GM04504 (cell line): ENCODE data around the gene C2CD3.
A peak's percentile ranks its signal among the peaks of the same experiment; 100 is the strongest.

Experiments used
- DNase-seq: peaks from one replicate; pipeline ENCODE4 v3.0.0-alpha.2; 2012; ENCODE audit warnings: low read depth

The C2CD3 gene, protein sequence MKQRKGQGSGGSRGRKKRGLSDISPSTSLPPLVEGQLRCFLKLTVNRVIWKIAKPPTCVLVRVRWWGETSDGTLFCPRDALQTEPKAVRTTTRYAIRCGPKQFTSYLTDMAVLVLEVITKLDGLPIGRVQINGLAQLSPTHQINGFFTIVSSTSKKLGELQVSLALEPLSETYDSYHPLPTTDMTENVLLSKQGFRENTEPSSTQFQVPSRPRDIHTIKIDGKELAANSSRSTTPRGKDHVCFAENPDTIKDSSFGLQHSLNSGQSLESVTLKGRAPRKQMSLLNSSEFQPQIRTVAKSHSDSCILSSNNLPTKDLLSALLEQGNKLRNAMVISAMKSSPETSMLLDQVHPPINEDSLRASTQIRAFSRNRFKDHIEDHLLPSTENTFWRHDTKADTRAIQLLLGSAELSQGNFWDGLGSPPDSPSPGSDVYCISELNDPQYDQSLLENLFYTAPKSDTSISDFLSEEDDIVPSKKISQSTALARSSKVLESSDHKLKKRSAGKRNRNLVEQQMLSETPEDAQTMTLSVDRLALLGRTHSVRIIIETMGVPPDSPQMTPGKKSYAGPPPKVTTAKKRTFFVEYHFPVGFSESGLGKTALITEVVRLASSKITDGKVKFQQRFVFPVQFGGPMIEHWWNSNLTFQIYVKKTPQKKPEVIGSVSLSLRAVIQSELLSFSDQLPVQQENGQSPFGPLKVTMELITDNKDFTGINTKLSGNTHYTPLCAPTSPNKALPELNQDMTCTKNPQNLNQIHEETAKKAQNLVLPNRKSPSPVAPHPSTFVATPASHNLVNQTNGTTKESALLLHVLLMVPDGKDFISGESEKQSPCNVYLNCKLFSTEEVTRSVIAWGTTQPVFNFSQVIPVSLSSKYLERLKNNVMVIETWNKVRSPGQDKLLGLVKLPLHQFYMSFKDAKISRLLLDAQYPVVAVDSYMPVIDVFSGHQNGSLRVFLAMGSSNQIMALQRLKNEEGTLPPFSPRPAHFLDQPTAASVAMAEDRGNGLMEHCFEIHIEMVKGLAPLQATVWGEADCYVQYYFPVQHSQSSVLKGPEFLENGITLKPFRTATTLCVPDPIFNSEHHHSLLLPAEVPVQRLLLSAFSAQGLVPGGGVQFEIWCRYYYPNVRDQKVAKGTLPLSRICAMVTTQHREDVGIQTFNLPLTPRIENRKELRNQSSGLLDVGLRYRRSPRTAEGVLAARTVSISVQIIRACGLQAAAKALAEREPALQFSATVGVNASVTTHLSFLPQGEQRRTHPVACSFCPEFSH (N-terminal part only)

DNA sequence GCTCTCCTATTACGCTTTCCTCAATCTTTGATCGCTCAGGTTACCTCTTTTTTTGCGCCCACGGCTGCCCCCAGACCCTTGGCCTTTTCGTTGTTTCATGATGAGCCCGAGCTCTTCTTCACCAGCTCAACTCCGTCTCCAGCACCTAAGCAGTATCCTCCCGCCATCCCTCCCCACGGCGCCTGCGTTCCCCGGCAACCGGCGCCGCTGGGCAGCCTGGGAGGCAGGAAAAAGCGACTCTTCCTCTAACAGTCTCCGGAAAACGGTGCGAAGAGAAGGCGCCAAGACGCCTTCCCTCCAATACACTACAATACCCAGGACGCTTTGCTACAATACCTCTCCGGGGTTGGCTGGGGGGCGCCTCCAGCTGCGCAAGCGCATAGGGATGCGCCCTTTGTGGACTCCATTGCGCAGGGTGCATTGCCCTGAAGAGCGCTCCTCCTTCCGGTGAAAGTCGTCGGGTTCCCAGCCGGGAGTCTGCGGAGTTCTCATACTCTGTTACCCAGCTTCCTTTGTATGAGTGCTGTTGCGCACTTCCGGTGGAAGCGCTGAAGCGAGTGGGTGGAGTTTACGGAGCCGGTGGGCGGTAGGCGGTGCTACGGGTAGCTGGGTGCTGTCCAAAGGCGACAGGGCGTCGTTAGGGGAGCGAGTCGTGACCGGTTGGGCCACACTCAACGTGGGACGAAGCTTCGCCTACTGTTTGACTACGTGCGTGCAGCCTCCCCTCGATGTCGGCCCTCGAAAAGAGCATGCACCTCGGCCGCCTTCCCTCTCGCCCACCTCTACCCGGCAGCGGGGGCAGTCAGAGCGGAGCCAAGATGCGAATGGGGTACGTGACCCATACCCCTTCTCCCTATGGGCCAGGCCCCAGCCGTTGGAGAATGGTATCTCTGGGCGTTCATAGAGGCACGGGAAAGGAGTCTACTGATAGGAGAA, at the start of gene C2CD3, which contains the start of gene PPME1:
TSS of gene C2CD3 (minus strand) at position 309 of the 936 bp plus-strand sequence. CDS start at position 99, 210 bp downstream.
TSS of gene PPME1 (plus strand) at position 596 of the 936 bp plus-strand sequence. CDS start at position 729, 133 bp downstream.
- peak; percentile 100 for DNase-seq

DNA sequence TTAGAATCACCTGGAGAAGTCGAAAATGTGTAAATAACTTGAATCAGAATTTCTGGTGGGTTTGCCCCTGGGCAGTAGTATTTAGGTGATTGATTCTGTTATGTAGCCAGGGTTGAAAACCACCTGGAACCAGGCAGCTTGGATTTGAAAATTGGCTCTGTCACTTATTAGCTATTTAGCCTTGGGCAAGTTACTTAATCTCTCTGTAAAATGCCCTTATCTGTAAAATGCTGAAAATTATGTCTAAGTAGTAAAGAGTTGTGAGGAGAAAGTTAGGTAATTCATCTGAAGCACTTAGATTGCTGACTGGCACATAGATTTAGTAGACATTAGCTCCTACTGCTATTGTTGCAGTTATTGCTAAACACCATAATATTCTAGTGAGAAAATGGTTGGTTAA, 49.6 kb upstream of the C2CD3 start:
- no peak for DNase-seq

DNA sequence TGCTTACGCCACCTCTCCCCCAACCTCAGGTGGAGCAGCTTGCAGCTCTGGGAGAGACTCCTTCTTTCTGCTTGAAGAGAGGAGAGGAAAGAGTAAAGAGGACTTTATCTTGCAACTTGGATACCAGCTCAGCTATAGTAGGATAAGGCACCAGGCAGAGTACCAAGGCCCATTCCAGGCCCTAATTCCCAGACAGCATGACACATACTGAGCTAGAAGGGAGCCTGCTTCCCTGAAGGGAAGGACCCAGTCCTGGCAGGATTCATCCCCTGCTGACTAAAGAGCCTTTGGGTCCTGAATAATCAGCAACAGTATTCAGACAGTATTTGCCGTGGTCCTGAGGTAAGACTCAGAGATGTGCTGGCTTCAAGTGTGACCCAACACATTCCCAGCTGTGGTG, 41.7 kb upstream of the C2CD3 start:
- DNase-seq, result no peak

DNA sequence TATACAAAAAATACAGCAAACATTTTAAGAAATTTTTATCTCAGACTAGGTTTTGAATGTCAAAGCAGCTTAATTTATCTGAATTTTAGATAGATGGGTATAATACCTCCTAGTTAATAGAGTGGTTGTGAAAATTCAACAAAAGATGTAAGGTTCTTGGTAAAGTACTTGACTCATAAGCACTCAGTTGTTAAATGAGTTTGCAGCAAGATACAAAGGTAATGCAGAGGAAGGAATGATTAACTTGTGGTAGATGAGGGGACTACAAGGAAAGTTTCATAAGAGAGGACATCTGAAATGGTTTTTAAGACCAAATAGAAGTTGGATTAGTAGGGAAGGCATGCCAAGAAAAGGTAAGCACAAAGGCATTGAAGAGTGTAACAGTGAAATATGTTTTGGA, 37.7 kb upstream of the C2CD3 start:
- DNase-seq, result no peak

DNA sequence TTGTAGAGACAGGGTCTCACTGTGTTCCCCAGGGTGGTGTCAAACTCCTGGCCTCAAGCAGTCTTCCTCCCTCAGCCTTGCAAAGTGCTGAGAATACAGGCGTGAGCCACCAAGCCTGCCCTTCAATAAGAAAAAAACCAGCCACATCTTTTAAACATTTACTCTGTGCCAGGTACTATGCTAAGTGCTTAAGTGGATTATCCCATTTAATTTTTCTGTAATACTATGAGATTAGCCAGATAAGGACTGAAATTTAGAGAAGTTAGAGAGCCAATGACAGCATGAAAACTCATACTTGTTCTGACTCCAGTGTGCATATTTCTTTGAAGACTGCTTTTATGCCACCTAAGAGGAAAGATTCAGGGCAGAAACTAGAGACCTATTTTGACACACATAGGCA, 35.9 kb upstream of the C2CD3 start:
- DNase-seq, result no peak

DNA sequence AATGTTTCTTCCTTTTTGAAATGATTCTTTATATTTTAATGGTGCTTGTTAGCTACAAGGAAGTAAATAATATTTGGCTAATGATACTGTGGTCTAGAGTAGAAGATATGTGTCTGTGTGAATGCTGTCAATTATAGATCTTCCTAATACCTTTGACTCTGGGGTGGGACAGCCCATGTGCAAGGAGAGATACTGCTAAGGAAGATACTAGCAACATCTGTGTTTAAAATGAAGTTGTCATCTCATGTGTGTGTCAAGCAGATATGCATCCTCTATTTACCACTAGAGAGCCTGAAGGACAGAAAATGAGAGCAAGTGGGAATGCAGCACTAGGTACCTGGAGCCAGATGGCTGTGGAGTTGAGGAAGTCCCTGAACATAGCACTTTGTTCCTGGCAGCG, 34.4 kb upstream of the C2CD3 start:
- DNase-seq, result no peak

DNA sequence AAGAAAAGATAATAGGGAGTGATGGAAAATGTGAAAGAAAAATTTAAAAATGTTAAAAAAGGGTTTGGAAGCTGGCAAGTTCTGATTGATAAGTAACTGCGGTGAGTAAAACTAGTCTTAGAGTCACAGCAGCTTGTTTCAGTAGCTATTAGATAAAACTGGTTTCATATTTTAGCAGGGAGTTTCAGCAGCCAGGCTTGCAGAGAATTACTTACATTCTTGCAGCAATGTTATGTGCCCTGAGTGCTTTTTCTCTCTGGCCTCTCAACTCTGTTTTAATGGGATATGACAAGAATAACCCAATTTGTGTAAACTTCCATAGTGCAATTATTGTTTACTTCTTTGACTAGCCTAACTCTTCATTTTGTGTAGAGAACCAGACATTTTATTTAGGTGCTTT, 33.9 kb upstream of the C2CD3 start:
- no peak for DNase-seq

DNA sequence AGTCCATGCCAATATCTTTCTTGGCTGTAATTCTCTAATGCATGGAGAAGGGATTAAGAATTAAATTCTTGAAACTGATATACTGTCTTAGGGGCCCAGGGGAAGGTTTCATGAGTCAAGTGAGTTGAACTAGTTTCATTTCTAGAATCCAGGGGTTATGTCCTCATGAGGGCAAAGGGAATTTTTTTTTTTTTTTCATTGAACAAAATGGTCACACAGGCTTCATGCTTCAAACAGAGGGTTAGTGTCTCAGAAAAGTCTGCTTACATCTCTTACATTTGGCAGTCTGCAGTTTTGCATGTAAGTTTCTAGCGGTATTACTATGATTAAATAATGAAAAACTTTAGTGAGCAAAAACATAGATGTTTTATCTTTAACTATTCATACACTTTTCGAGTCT, 33.2 kb upstream of the C2CD3 start:
- DNase-seq, result no peak

DNA sequence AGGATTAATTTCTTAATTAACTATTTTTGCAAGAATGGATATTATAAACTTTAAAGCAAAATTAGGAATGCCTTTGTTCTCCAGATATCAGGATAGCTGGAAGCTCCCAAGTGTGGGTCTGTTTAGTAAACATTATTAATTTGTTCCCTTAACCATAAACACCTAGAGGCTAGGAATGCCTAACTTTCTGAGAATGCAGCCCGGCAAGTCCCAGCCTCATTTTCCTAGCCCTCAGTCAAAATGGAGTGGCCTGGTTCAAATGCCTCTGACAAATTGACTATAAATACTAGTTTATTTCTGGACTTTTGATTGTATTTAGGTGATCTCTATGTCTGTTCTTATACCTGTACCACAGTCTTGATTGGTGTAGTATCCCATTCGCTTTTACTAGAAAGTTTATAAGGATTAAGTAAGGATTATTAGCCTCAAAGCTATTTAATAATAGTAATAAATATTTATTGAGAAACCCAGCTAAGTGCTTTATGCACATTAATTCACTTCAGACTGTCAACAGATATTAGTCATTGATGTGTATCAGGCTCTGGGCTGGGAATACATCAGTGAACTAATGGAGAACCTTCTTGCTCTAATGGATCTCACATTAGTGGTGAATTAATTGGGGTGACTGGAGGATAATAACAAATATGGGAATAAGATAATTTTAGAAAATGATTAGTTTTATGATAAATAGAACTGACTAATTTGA, 26.1 kb upstream of the C2CD3 start:
- DNase-seq, result no peak

DNA sequence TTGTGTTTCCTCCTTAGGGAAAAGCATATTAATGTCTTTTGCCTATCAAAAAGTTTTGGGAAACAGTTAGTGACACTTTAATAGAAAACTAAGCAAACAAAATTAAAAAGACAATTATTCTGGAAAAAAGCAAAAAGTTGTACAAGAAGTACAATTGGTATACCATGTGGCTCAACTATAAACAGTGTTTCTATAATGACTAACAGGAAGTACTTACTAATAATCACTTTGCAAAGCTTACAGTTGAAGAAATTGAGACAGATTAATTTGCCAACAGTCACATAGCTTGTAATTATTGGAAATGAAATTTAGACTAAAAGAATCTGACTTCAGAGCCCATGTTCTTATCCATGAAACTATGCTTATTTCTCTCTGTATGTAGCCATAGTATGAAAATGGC, 25.0 kb upstream of the C2CD3 start:
- DNase-seq, result no peak

DNA sequence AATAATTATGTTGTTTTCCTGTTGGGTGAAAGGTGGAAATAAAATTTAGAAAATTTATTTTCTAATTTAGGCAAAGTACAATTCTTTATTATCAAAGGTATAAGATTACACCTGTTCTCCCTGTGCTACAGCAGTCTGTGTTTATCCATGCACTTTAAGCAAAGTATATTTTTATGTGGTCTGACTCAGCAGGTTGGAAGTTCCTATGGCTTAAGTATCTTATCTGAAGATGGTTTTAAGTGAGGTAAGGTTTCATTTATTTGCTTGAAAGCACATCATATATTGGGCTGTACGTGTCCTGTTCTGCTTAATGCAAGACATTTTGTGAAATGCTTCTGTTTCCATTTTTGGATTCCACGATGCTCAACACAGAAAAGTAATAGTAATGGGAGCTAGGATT, 14.9 kb upstream of the C2CD3 start:
- no peak for DNase-seq

DNA sequence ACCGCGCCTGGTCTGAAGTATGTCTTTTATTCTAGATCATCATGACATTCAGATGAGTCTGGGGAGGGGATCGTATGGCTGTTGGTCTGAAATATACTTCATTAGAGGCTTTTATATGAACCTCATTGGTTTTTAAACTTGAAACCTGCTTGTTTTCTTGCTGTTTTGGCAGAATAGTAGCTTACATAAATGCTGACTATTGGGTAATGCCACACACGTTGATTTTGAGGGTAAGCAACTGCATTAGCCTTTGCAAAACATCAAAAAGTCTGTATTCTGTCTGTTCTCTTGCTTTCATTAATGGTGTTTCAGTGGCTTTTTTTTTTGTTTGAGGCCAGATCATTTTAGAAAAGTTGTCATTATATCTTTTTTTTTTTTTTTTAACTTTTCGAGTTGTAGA, 14.5 kb upstream of the C2CD3 start:
- DNase-seq, result no peak

DNA sequence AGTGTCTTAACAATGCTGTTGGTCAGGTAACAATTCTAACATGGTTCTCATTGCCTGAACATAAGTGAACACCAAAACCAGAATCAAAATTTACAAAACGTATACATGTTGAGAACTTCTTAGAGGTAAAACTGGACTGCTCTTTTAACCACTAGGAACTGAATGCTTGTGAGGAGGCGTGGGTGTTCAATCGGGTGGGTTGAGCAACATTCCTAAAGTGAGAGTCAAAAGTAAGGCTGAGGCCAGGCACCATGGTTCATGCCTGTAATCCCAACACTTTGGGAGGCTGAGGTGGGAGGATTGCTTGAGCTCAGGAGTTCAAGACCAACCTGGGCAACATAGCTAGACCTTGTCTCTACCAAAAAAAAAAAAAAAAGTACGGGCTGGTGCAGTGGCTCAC, 11.8 kb upstream of the C2CD3 start:
- no peak for DNase-seq

DNA sequence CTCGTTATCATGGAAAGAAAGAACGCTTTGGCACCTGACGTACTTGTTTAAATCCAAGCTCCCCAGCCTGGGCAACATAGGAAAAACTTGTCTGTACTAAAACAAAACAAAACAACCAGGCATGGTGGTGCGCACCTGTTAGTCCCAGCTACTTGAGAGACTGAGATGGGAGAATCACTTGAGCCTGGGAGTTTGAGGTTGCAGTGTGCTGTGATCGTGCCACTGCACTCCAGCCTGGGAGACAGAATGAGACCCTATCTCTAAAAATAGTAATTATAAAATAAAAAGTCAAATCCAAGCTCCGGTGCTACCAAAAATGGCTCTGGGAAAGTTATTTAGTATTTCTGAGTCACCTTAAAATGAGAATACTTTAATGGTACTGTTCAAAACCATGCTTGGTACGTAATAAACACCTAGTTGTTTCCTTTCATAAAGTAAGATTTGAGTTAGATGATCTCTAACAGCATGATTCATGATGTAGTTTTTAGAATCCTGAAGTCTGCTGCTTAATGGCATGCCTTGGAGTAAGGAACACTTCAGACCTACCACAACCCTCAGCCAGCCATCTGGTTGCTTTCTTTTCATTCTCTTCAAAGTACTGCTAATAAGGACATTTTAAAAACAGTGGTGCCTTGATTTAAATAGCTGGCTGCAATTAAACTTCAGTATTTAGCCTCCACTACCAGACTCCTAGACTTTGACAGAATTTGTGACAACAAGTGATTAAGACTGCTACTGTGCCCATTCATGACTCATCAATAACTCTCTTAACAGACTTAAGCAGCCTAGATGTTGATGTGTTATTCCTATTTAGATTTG, 8.6 kb upstream of the C2CD3 start:
- DNase-seq, result no peak

DNA sequence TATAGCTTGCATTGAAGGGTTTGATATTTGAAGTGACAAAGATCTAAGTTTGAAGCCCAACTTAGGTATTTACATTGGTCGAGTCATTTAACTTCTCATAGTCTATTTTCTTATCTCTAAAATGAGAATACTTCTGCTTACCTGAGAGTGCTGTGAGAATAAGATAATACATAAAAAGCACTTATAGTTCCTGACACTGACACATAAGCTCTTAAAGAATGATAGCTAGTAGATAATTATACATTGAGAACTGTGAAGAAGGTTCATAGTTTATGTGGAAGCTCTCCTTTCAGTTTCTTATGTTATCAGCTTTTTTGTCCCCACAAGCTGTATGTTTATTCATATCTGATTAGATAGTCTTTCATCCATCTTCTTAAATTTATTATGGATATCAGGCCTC, 5.1 kb upstream of the C2CD3 start:
- no peak for DNase-seq

DNA sequence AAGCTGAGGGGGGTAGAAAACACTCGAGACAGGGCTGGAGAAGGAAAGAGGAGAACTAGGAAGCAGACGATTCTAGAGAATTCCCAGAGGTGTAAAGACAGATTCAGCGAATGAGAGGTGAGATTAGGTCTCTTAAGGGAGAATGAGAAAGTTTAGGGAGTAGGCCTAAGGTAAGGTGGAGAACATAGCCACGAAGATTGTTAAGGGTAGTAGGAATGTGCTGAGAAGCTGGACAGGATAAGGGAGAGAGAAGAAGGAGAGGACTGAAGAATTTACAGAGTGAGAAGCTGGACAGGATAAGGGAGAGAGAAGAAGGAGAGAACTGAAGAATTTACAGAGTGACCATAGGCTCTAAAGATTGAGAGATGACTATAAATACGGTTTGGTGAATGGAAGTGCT, 1.2 kb upstream of the C2CD3 start:
- DNase-seq, result no peak

DNA sequence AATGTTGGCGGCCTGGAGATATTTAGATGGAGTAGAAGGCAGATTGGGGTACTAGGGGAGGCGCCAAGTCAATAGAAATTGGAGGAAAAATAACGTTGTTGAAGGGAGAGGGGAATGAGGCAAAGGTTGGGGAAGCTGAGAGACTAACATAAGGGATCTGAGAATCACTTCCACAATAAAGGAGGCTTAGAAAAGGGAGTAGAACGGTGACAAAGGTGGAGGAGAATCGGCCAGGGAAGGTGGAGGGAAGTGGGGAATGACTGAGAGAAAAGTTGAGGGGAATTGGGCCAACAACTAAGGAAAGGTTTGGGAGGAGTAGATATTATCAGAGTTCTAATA, 797 bp upstream of the C2CD3 start:
- DNase-seq, result no peak

DNA sequence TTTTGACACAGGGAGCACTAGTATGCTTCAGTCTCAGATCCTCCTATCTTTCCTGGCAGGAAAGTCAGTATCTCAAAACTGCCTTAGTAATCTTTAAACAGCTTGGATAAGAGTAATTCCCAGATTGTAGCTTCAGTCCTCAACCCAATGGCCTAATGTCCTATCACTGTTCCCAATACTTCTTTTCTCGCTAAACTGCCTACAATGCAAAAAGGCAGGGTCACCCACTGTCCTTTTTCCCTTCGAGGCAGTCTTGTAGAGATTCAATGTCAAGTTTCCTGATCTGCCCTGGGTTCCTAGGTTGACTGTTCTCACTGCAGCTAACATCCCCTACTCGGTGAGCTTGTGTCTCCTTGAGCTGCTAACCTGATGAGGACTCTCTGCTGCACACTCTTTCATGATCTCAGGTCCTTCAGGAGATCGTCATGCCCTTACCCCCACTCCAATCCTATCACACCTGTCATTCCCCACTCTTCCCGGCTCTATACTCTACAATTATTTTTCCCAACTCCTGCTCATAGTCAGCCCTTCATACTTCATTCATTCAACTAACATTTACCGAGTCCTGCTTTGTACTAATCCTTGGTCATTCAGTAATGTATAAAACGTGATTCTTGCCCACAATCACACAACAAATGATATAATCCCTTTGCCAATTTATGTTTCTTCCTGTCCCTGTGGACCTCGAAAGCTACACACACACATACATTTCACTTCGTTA, 904 bp downstream of the C2CD3 start:
- no peak for DNase-seq

DNA sequence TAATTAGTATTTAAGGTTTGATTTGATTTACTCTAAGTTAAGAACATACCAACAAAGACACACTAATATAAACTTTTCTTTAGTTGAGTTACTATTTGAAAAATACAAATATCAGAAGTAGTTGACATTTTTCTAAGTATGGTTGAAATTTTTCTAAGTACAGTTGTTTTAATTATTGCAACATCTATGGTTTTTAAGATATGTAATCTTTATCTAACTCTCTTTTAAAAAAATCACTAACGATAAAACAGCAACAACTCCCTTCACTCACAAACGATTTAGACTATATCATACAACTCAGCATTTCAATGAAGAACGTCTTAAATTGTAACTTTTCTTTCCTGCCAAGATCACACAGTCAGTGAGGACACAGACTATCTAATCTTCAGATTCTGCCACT, 2.0 kb downstream of the C2CD3 start:
- no peak for DNase-seq
